Measurements from ENCODE around the gene PDCD1LG2.

Gene PDCD1LG2

GRCh38 chr9:5562806-5563416, 52.6 kb downstream of the PDCD1LG2 start:
- TF ChIP-seq Cebpa-rat (IDR thresholded peaks at IDR 0.05): no peak
- Histone ChIP-seq H3K9ac (no peak overlapping the region), H3K4me1 (peaks cover 29% of the 10 kb centered on the region), H3K4me2 (no peak overlapping the region), H3K36me3 (0 out of 2 replicates have a peak, but pooled peaks cover 4% of the 10 kb centered on the region), H3K4me3 (no peak overlapping the region), H3K27me3 (no peaks in the 10 kb centered on the region), H4K20me1 (no peaks in the 10 kb centered on the region), H3K9me3 (no peaks in the 10 kb centered on the region), H3K27ac (no peak overlapping the region)

- Histone ChIP-seq H3K9ac (no peak overlapping the region), H3K36me3 (0 out of 2 replicates have a peak, but pooled peaks cover 4% of the 10 kb centered on the region), H3K4me1 (peaks cover 24% of the 10 kb centered on the region), H3K27me3 (no peaks in the 10 kb centered on the region), H3K4me2 (no peak overlapping the region), H3K4me3 (no peak overlapping the region), H3K27ac (no peak overlapping the region), H4K20me1 (no peaks in the 10 kb centered on the region), H3K9me3 (no peaks in the 10 kb centered on the region)
- no peak for TF ChIP-seq Cebpa-rat (IDR thresholded peaks at IDR 0.05)
Measured at GRCh38 chr9:5563417-5563815, 53.1 kb downstream of the PDCD1LG2 start.

- peaks cover 23% of the 10 kb centered on the region for H3K4me1 ChIP-seq
- H3K4me3 ChIP-seq: no peak overlapping the region
- H3K4me2 ChIP-seq: no peak overlapping the region
- H3K36me3 ChIP-seq: 0 out of 2 replicates have a peak, but pooled peaks cover 4% of the 10 kb centered on the region
- H3K9me3 ChIP-seq: no peaks in the 10 kb centered on the region
- H3K27me3 ChIP-seq: no peaks in the 10 kb centered on the region
- H3K9ac ChIP-seq: no peak overlapping the region
- no peak for TF ChIP-seq Cebpa-rat (IDR thresholded peaks at IDR 0.05)
- H4K20me1 ChIP-seq: no peaks in the 10 kb centered on the region
- no peak overlapping the region for H3K27ac ChIP-seq
Measured at GRCh38 chr9:5563886-5564285, 53.6 kb downstream of the PDCD1LG2 start.

- H3K4me2 ChIP-seq: peak overlapping the region; percentile 70
- no peak overlapping the region; the same call in 1 of the 2 replicates for H3K9ac ChIP-seq
- no peaks in the 10 kb centered on the region for H3K9me3 ChIP-seq
- no peak overlapping the region; the same call in 1 of the 2 replicates for H3K27ac ChIP-seq
- no peak overlapping the region for H3K4me3 ChIP-seq
- no peaks in the 10 kb centered on the region for H4K20me1 ChIP-seq
- no peak for TF ChIP-seq Cebpa-rat (IDR thresholded peaks at IDR 0.05)
- H3K36me3 ChIP-seq: 0 out of 2 replicates have a peak, but pooled peaks cover 4% of the 10 kb centered on the region
- no peaks in the 10 kb centered on the region for H3K27me3 ChIP-seq
- peaks cover 24% of the 10 kb centered on the region for H3K4me1 ChIP-seq
Measured at GRCh38 chr9:5566054-5566618, 55.8 kb downstream of the PDCD1LG2 start.

GRCh38 chr9:5568868-5569267, 58.5 kb downstream of the PDCD1LG2 start:
- Histone ChIP-seq H3K36me3 (0 out of 2 replicates have a peak, but pooled peaks cover 6% of the 10 kb centered on the region), H3K4me1 (peaks cover 24% of the 10 kb centered on the region), H4K20me1 (no peaks in the 10 kb centered on the region), H3K27ac (no peak overlapping the region), H3K4me2 (peak overlapping the region; percentile 45), H3K27me3 (no peaks in the 10 kb centered on the region), H3K4me3 (no peak overlapping the region), H3K9me3 (no peaks in the 10 kb centered on the region), H3K9ac (no peak overlapping the region)
- TF ChIP-seq Cebpa-rat (IDR thresholded peaks at IDR 0.05): no peak

- Histone ChIP-seq H3K27me3 (no peaks in the 10 kb centered on the region), H3K4me3 (no peak overlapping the region), H3K9me3 (no peaks in the 10 kb centered on the region), H3K27ac (no peak overlapping the region), H3K4me1 (peaks cover 24% of the 10 kb centered on the region), H3K9ac (no peak overlapping the region), H3K4me2 (peak overlapping the region; percentile 45; the same call in 1 of the 2 replicates), H3K36me3 (0 out of 2 replicates have a peak, but pooled peaks cover 6% of the 10 kb centered on the region), H4K20me1 (no peaks in the 10 kb centered on the region)
- no peak for TF ChIP-seq Cebpa-rat (IDR thresholded peaks at IDR 0.05)
Measured at GRCh38 chr9:5569409-5569808, 59.1 kb downstream of the PDCD1LG2 start.

GRCh38 chr9:5569891-5570290, 59.6 kb downstream of the PDCD1LG2 start:
- no peak overlapping the region for H3K27ac ChIP-seq
- no peaks in the 10 kb centered on the region for H4K20me1 ChIP-seq
- peaks cover 10% of the 10 kb centered on the region; the same call in 1 of the 2 replicates for H3K36me3 ChIP-seq
- TF ChIP-seq Cebpa-rat (IDR thresholded peaks at IDR 0.05): no peak
- no peaks in the 10 kb centered on the region for H3K27me3 ChIP-seq
- peaks cover 24% of the 10 kb centered on the region for H3K4me1 ChIP-seq
- no peak overlapping the region for H3K4me3 ChIP-seq
- H3K9me3 ChIP-seq: peaks cover 3% of the 10 kb centered on the region; the same call in 1 of the 2 replicates
- no peak overlapping the region for H3K4me2 ChIP-seq
- no peak overlapping the region for H3K9ac ChIP-seq

GRCh38 chr9:5571629-5572232, 61.4 kb downstream of the PDCD1LG2 start:
- Histone ChIP-seq H3K36me3 (peaks cover 16% of the 10 kb centered on the region; the same call in 1 of the 2 replicates), H3K27me3 (no peaks in the 10 kb centered on the region), H3K4me1 (peaks cover 19% of the 10 kb centered on the region), H3K4me3 (no peak overlapping the region), H3K9me3 (peaks cover 6% of the 10 kb centered on the region; the same call in 1 of the 2 replicates), H3K9ac (no peak overlapping the region), H3K4me2 (no peak overlapping the region), H4K20me1 (no peaks in the 10 kb centered on the region), H3K27ac (no peak overlapping the region)
- no peak for TF ChIP-seq Cebpa-rat (IDR thresholded peaks at IDR 0.05)

- Histone ChIP-seq H3K36me3 (peaks cover 16% of the 10 kb centered on the region; the same call in 1 of the 2 replicates), H3K4me3 (no peak overlapping the region), H3K4me1 (peaks cover 31% of the 10 kb centered on the region), H3K27ac (no peak overlapping the region), H3K9ac (no peak overlapping the region), H3K27me3 (no peaks in the 10 kb centered on the region), H3K4me2 (no peak overlapping the region), H3K9me3 (peaks cover 6% of the 10 kb centered on the region; the same call in 1 of the 2 replicates), H4K20me1 (no peaks in the 10 kb centered on the region)
- TF ChIP-seq Cebpa-rat (IDR thresholded peaks at IDR 0.05): no peak
Measured at GRCh38 chr9:5574097-5574496, 63.8 kb downstream of the PDCD1LG2 start.

- no peaks in the 10 kb centered on the region for H3K27me3 ChIP-seq
- no peak for TF ChIP-seq Cebpa-rat (IDR thresholded peaks at IDR 0.05)
- H3K4me1 ChIP-seq: peaks cover 27% of the 10 kb centered on the region
- no peak overlapping the region for H3K4me3 ChIP-seq
- no peaks in the 10 kb centered on the region for H4K20me1 ChIP-seq
- no peak overlapping the region for H3K4me2 ChIP-seq
- peaks cover 16% of the 10 kb centered on the region; the same call in 1 of the 2 replicates for H3K36me3 ChIP-seq
- no peak overlapping the region for H3K9ac ChIP-seq
- peaks cover 6% of the 10 kb centered on the region; the same call in 1 of the 2 replicates for H3K9me3 ChIP-seq
- H3K27ac ChIP-seq: no peak overlapping the region
Measured at GRCh38 chr9:5575000-5575399, 64.7 kb downstream of the PDCD1LG2 start.
